HTR-8/SVneo (cell line): ENCODE data around the gene OGA.
"Not testable (repeated sequence)": the region's sequence is repeated elsewhere in the genome, so short reads cannot be mapped to it uniquely, and the experiment has no call there.

Source experiments
- DNase-seq: peaks from one replicate; pipeline ENCODE4 v3.0.0; 2011; ENCODE audit warnings: low spot score, mixed read lengths; ENCODE audit not compliant: insufficient read length
- FAIRE-seq: peaks from 2 replicates; lab custom pipeline; 2011; peaks lifted over from hg19 to GRCh38; lab: Jason Lieb, UNC

The OGA gene

DNA sequence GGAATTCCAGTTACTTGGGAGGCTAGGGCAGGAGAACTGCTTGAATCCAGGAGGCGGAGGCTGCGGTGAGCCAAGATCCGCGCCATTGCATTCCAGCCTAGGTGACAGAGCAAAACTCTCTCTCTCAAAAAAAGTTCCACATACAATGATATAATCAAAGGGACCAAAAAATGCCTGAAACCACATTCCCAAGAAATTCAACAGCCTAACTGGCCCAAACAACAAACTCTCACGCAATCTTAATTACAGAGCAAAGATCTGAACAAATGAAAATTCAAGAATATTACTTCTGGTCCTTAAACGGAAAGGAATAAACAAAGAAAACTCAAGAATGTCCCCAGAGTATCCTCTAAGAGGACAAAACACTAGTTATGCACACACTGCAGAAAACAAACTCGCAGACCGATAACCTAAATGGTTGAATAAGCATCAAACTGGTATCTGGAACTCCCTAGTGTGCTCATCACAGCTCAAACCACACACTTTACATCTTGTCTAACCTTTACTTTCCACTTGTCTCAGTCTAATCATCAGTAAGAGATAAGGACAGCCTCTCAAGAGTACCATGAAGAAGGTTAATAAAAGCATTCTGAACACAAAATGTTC lies 3.7 kb downstream of the OGA start:
- DNase-seq (no peak), FAIRE-seq (no peak)

DNA sequence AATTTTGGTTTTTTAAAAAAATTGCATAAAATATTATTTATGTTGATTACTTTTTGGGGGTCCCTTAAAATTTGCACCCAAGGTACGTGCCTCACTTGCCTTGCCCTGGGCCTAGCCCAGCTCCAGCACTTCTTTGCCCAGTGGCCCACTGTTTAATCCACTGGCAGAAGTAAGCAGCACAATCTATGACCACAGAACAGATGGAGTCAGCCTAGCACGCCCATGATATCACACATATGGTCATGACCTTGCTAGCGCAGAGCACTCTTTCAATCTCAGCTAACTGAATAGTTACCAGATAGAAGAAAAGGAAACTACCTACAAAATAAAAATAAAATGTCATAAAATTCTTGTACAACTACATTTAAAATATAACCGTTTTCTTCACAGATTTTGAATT lies 5.6 kb downstream of the OGA start:
- FAIRE-seq (no peak), DNase-seq (no peak)

DNA sequence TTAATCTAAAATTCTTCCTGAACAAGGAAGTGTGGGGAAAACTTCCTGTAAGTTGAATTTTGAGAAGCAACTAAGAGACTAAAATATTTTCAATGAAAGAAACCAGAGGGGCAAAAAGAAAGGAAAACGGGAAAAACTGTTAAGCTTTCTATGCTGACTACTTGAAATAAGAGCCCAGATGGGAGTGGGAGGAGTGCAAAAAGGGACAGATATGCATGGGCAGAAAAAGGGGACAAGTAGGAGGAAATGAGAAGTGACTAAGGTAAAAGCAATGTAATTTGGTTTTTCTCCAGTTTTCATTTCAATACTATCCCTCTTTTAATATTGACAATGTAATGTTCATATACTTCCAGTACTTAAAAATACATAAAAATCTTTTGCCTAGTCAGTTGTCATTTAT lies 11.1 kb downstream of the OGA start:
- DNase-seq: no peak
- FAIRE-seq: no peak

DNA sequence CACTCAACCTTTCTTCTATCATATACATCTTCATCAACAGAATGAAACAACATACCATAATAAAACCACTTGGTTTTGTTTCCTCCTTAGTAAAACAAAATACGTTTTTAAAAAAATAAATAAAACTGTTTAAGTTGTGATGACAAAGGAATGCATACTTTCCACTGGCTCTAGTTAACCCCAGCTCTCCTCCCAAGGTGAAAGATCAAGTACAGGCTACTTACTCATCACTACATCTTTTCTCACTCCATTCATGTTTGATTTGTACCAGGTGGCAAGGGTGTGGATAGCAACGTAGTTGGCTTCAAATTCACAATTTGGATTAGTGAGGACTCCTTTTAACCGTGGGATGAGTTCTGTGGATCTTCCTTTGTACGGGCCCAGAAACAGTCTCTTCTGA lies 14.7 kb downstream of the OGA start:
- no peak for DNase-seq
- FAIRE-seq: no peak

DNA sequence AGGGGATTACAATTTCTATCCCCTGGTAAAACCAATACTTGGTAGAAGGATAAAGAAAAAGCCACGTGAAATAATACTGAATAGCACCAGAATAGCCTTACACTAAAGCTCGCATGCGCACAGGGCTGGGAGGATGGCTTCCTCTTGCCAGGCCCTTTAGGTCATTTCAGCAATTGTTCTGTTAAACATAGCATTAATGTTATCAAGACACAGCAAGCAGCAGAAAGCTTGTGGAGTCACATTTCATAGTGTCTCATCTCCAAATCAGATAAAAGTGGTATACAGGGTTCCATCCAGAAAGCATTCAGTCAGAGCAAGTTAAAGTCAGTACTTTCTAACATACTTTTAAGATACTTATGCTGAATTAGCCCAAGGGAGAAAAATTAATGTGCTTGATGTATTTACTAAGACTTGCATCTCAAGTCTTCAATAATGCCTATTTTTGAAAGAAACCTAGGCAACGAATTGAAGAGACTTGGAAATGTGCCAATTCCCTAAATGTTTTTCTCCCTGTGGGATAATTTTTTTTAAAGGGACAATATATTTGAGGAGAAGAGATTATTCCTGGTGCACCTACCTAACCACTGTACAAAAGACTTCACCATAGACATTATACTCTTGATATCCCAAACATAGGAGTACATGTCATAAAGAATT lies 20.7 kb downstream of the OGA start:
- FAIRE-seq: no peak

DNA sequence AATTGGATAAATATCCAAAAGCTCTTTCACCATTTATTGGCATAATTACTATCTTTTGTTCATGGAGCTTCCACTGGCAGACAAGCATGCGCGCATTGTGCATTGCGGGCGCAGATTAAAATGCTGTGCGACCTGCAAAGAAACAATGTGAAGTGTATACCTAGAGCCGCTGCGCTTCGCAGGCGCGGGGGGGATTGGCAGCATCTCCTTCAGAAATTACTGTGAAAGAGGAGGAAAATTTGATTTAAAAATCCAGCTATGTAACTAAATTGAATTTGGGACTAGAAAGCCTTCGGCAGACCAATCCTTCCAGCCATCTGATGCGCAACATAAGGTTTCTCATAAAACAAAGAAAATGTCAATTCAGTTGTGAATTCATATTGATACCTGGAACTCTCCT lies 24.7 kb downstream of the OGA start:
- DNase-seq (no peak), FAIRE-seq (no peak)

More for the DNA sequence above, 20.7 kb downstream of the OGA start:
- DNase-seq: no peak

DNA sequence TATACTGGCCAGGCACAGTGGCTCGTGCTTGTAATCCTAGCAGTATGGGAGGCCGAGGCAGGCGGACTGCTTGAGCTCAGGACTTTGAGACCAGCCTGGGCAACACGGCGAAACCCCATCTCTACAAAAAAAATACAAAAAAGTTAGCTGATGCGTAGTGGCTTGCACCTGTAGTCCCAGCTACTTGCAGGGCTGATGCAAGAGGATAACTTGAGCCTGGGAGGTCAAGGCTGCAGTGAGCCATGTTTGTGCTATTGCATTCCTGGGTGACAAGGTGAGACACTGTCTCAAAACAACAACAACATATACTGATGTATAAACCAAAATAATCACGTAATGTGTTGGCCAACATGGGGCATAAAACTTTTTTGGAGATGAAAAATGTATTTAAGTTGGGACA lies 28.6 kb downstream of the OGA start:
- FAIRE-seq: no peak
- DNase-seq: no peak

DNA sequence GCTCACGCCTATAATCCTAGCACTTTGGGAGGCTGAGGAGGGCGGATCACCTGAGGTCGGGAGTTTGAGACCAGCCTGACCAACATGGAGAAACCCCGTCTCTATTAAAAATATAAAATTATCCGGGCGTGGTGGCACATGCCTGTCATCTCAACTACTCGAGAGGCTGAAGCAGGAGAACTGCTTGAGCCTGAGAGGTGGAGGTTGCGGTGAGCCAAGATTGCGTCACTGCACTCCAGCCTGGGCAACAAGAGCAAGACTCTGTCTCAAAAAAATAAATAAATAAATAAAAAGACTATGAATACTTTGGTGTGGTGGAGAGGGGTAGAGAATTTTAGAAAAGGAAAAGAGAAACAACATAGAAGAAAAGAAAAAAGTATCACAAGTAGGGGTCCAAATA lies 29.0 kb downstream of the OGA start:
- not testable (repeated sequence) for DNase-seq, FAIRE-seq

DNA sequence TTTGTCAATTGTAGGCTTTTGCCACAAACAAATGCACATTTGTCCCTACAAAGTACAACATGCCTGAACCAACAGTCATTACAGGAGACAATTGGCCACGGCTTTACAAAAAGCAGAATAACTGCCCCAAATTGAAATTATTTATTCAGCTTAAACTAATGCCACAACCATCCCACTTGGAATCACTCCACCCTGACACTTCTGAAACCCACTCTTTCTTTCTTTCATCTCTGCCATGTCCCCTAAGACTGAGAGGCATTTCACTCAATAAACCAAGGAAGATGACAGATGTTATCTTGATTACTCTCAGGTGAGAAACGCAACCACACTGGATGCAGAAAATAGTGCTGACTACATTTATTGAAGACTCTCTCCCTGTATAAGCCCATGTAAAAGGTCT lies 32.4 kb downstream of the OGA start:
- FAIRE-seq: no peak
- DNase-seq: no peak

DNA sequence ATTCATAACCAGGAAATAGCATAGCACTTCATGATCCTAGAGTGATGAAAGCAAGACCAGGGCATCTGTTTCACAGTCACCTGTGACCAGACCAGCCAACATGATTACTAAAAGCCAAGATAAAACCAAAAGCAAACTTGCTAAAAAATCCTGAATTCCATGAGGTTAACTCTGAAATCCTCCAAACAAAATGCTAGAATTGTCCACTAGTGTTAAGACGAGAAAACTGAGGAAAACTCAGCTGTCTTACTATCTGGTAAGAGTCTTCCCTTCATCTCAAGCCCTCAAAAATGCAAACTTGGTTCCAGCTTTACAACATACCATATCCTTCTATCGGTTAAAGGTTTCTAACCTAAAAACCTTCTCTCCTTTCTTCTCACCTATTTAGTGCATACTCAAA lies 33.7 kb downstream of the OGA start:
- FAIRE-seq: no peak

DNA sequence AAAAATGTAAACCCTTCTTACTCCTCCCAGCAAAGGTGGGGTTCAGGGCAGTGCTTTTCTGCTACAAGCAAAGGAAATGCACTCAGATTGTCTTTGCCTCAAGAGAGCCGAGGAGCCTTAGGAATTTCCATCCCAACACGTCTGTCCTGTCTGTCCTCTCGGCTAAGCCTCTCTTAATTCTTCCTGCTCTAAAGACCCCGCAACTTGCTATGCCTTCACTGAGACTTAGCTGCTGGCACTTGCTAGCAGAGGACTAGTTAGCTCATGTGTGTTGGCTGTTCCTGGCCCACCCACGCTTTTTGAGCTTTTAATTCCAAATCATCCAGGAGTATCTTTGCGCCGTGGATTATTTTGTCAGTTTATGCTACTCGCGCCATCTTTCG lies 34.5 kb downstream of the OGA start:
- DNase-seq: no peak
- FAIRE-seq: no peak

More for the DNA sequence above, 33.7 kb downstream of the OGA start:
- no peak for DNase-seq

DNA sequence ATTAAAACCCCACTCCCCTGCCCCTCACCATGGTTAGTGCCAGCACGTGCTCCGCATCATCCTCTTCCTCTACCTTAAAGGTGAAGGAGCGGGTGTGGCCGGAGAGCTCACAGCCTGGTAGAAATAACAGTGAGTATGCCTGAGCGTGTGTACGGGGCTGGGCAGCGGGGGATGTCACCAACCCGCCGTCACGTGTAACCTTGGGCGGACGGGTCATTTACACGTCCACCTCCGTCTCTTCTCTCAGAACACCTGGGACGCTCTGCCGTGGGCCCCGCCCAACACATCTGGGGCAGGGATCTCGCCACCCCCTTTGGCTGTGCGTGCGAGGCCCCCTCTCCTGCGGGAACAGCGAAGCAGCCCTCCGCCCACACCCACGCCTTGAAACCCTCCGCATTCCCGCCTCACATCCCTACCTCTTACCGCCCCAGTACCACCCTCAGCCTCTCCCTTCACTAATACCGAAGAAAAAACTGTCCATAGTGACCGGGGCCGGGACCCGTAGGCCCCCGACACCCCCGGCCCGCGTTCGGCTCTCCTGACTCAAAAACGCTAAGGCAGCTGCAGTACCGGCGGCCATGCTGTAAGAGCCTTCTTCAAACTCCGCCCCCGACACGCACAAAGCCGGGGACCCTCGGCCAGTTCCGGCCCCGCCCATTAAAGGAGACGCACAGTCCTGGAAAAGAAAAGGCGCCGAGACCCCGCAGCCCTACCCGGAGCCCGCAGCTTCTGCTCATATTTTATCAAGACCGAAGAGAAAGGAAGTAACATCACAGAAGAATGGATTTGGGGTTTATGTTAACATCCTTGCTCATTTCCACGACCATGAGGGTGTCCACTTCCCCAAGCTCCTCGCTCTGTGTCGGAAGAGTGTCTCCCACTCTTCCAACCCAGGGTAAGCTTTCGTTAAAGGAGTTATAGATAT lies 35.2 kb downstream of the OGA start, which contains the start of gene NPM3:
TSS of gene NPM3 (minus strand) at position 636 of the 925 bp plus-strand sequence. CDS start at position 580, 56 bp downstream.
- FAIRE-seq (no peak), DNase-seq (peak; percentile 93)

DNA sequence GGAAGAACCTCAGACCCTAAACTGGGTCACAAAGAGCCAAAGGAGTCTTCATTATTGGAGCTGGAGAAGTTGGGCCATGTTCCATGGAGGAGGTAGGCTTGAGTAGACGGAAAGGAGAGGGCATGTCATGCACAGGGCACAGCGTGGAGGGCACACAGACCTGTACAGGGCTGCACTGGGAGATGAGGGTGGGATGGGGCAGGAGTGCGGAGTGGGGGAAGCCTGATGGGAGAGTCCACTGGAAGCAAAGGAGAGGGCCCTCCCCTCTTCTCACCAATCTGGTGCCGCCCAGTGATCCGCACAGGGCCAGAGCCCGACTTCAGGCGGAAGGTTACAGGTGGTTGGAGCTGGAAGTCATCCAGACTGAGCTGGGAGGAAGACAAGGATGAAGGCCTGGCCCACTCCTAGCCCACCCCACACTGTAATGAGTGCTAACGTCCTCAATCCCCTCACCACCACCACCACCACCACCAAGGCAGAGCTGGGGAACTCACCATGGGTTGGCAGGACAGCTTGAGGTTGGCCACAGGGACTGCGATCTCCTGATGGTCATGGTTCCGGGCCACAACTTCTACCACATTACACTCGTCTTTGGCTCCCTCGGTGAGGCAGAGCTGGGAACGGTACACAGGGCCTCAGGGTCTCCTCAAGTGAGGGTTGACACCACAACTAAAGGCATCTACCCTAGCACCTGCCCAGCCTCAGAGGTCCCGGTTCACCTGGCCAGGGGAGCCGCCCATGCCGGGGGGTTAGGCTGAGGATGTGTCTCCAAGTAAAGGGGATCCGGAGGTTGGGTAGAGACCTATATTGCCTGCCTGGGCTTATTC lies 36.0 kb downstream of the OGA start:
- FAIRE-seq: no peak
- DNase-seq: no peak

DNA sequence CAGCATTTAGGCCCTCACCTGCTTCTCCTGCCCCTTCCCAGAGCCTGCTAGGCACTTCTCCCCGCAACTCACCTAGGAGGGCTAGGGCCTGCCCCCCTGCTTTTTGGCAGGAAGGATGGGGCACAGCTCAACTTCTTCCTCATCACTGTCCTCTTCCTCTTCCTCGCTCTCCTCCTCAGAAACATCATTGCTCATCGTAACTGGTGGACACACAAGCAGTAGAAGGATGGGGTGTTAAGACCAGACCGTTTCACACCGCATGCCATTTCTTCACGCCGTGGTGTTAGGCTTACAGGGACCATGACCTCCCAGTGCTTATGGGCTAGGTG lies 36.6 kb downstream of the OGA start:
- no peak for FAIRE-seq
- no peak for DNase-seq

DNA sequence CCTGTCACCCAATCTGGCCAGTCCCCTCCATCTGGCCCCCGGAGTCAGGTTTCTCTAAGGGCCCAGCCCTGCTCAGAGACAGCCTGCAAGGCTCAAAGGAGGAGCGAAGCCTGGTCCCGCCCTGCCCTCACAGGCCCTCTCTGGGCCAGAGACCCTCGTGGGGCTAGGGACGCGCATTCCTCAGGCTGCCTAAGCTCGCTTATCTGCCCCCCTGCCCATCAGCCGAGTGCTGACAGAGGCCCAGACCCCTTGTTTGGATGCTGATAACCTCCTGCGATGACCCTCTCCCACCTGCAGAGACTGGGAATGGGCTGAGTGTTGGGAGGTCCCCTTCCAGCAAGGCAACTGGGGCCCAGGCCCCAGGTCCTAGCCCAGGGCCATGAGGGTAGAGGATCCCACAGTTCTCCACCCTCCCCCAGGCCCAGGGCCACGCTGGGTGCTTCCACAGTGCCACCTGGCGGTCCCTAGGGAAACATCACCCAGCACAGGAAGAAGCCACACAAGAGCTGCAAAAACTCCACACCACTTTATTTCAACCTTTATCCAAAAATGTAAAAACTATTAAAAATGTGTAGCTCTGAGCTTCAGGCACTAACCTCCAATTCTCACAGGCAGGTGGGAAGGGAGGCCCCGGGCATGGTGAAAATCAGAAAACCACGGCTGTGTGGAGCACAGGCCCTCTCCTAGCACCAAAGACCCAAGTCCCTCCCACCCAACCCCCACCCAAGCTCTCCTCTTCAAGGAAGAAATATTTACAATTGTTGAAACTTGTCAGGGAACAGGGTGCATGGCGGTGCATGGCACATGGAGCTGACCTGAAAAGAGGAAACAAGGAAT lies 37.2 kb downstream of the OGA start:
- DNase-seq (peak; percentile 85), FAIRE-seq (no peak)

DNA sequence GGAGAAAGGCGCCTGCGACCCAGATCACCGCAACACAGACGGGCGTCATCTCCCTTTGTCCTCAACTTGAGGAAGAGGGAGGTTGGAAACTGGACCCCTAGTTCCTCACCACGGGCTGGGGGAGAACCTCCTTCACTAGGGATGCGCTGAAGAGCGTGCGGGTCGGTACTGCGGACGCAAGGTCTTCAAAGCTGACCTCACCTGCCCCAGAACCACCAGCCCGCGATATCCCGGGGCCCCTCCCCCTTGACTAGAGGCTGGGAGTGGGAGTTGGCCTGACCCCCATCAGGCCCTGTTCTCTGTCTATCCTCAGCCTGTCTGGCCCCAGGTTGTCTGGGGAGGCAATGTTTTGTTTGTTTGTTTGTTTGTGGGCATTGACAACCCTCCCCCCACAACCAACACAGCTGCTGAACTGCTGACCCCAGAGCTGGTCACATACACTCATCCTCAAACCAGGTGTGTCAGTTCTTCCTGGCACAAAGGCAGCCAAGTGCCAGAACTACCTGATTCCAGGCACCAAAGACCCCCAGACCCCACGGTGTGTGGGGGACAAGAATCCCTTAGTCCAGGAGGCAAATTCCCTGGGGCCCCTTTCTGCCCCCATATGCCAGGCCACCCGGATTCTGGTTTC lies 37.9 kb downstream of the OGA start:
- DNase-seq (no peak), FAIRE-seq (no peak)

DNA sequence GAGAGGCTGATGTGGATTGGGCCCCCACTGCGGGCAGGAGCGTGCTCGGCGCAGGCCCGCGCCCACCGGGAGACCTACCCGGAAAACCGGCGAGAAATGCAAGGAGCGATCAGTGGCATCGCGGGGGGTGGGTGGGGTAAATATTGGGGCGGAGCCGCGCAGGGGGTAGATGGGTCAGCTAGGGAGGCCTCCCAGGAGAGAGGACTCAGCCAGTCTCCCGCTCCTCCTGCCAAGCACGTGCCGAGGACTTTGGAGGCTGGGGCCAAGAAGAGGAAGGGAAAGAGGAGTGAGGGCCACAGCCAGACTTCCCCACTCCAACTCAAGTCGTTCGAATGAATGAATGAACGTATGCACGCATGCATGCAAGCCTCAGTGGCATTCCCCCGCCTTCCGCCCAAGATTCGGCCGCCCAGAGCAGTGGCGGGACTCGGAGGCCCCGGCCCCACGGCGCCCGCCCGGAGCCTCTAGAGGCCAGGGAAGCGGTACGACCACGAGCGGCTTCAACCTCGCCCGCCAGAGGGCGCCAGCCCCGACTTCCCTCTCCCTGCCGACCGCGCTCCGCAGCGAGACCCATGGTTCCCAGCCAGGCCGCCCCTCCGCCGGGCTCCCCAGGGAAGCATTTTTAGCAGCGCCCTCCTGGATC lies 38.6 kb downstream of the OGA start:
- FAIRE-seq: no peak

DNA sequence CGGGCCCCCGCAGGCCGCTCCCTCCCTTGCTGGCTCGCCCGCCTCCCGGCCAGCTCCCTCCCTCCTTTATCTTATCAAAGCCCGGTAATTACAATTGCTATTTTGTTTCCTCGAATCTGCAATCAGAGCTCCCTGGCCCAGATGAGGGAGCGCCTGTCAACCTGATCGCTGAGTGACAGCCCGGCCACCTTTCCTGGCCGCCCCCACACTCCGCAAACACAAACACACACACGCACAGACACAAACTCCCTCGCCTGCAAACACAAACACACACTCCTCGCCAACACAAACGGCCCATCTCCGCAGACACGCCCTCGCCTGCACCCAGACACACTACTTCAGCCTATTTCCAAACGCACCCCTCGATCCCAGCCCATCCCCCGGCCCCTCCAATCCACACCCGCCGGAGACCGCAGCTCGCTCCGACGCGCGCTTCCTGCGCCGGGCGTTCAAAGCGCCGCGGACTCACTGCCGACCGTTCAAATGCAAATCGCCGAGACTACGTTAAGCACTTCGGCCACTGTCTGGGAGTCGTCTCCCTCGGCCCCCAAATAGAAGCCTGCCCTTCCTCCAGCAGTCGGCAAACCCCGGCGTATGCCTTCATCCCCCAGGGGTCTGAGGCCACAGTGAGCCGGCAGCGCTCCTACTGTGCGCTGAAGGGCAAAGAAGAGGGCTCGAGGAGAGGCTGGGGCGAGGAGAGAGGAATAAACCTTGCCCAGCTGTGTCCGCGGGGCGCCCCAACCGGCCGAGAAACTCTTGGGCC lies 39.3 kb downstream of the OGA start:
- no peak for FAIRE-seq

More for the DNA sequence above, 38.6 kb downstream of the OGA start:
- no peak for DNase-seq

More for the DNA sequence above, 39.3 kb downstream of the OGA start:
- DNase-seq: no peak
